GM10248 (cell line): ENCODE results near the gene PYDC1.
"Not testable (repeated sequence)": the region's sequence is repeated elsewhere in the genome, so short reads cannot be mapped to it uniquely, and the experiment has no call there.

ENCODE experiments used
- CTCF ChIA-PET: fragments of 300-600 bp; sonication (Branson Sonifier 250); formaldehyde crosslinking; extraction: SDS; loops from one replicate; lab custom pipeline; 2021; ENCODE audit warnings: antibody characterized with exemption; lab: Yijun Ruan, JAX
- POLR2A ChIA-PET: fragments of 350-650 bp; sonication (Branson Sonifier 250); formaldehyde crosslinking; extraction: SDS; loops from one replicate; lab custom pipeline; 2020; ENCODE audit warnings: antibody characterized with exemption; lab: Yijun Ruan, JAX
- DNase-seq: peaks from one replicate; pipeline ENCODE4 v3.0.0; 2012; ENCODE audit errors: extremely low spot score
- TF ChIP-seq, protein P1 (sequence below): IDR thresholded peaks from 2 replicates; pipeline ENCODE4 v1.5.1; 2012; ENCODE audit warnings: mild to moderate bottlenecking, low read depth; ENCODE audit errors: extremely low read depth, missing control alignments, control extremely low read depth

PYDC1 gene

GRCh38 chr16:31177136-31177535, 39.8 kb downstream of the PYDC1 start:
- no peak for DNase-seq
- TF ChIP-seq, protein P1, sequence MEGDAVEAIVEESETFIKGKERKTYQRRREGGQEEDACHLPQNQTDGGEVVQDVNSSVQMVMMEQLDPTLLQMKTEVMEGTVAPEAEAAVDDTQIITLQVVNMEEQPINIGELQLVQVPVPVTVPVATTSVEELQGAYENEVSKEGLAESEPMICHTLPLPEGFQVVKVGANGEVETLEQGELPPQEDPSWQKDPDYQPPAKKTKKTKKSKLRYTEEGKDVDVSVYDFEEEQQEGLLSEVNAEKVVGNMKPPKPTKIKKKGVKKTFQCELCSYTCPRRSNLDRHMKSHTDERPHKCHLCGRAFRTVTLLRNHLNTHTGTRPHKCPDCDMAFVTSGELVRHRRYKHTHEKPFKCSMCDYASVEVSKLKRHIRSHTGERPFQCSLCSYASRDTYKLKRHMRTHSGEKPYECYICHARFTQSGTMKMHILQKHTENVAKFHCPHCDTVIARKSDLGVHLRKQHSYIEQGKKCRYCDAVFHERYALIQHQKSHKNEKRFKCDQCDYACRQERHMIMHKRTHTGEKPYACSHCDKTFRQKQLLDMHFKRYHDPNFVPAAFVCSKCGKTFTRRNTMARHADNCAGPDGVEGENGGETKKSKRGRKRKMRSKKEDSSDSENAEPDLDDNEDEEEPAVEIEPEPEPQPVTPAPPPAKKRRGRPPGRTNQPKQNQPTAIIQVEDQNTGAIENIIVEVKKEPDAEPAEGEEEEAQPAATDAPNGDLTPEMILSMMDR: no peak
- ChIA-PET CTCF (interaction anchor here (0.8 to 4.8 kb wide), 5 partner anchors 17 to 205 kb away, joined by 3 to 24 read pairs (median 4); no protein-coding TSS in a partner anchor), POLR2A (interaction anchor here (0.7 kb wide), 1 partner anchor 29 kb away, joined by 6 read pairs; no protein-coding TSS in a partner anchor)

DNA sequence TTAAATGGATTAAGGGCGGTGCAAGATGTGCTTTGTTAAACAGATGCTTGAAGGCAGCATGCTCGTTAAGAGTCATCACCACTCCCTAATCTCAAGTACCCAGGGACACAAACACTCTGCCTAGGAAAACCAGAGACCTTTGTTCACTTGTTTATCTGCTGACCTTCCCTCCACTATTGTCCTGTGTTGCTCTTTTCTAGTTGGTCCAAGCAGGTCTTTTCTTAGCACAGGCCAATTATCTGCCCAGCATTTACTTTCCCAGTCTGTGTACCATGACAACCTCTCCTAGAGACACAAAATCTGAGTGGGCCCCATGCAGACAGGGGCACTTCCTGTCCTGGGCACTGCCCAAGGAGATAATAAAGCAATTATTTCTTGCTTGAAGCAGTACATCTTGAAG, 46.9 kb downstream of the PYDC1 start:
- POLR2A ChIA-PET, CTCF ChIA-PET, DNase-seq: not testable (repeated sequence)

DNA sequence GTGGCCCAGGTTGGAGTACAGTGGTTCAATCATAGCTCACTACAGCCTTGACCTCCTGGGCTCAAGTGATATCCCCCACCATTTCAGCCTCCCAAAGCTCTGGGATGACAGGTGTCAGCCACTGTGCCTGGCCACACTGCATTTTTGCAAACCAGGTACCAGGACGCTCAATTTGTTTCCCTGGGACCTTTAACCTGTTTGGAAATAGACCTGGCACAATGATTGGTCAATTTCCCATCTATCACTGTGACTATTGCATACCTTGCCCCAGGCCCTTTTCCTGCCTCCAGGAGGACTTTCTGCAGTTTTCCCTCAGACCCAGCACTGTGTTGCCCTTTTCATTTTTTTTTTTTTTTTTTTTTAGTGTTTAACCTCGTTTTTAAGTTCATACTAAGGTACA, 48.1 kb downstream of the PYDC1 start:
- CTCF ChIA-PET: interaction anchor here (0.9 kb wide), 1 partner anchor 191 kb away, joined by 3 read pairs; no protein-coding TSS in a partner anchor
- TF ChIP-seq, protein P1: no peak
- POLR2A ChIA-PET: no interaction called here
- no peak for DNase-seq

GRCh38 chr16:31167315-31167714, 49.6 kb downstream of the PYDC1 start:
- no peak for DNase-seq
- TF ChIP-seq, protein P1: no peak
- CTCF ChIA-PET: interaction anchor here (0.6 to 5.3 kb wide), 3 partner anchors 8 to 238 kb away, joined by 3 to 21 read pairs (median 3); no protein-coding TSS in a partner anchor
- POLR2A ChIA-PET: no interaction called here
